Midbrain (tissue), 1 donor: ENCODE results near the gene LRRFIP1.

ENCODE experiments used
- DNase-seq: peaks from one replicate; lab custom pipeline; 2025; lab: John Stamatoyannopoulos, UW

Gene LRRFIP1

GRCh38 chr2:237618449-237618848 is 8.9 kb upstream of the LRRFIP1 start:
- DNase-seq, result no peak

- no peak for DNase-seq
Observed at GRCh38 chr2:237623428-237624403, 3.7 kb upstream of the LRRFIP1 start.

GRCh38 chr2:237624565-237624964 is 2.8 kb upstream of the LRRFIP1 start:
- no peak for DNase-seq

GRCh38 chr2:237625216-237625705 is 2.1 kb upstream of the LRRFIP1 start:
- no peak for DNase-seq

GRCh38 chr2:237625777-237626176 is 1.6 kb upstream of the LRRFIP1 start:
- DNase-seq, result no peak

GRCh38 chr2:237626813-237627440 is 460 bp upstream of the LRRFIP1 start:
- no peak for DNase-seq

GRCh38 chr2:237628247-237629187 is 1.1 kb downstream of the LRRFIP1 start:
- DNase-seq, result no peak

- no peak for DNase-seq
Observed at GRCh38 chr2:237629188-237629534, 1.8 kb downstream of the LRRFIP1 start.

GRCh38 chr2:237629739-237630138 is 2.4 kb downstream of the LRRFIP1 start:
- no peak for DNase-seq

GRCh38 chr2:237630216-237631000 is 3.0 kb downstream of the LRRFIP1 start:
- DNase-seq, result no peak

GRCh38 chr2:237631007-237631785 is 3.8 kb downstream of the LRRFIP1 start:
- no peak for DNase-seq

- DNase-seq, result no peak
Observed at GRCh38 chr2:237631801-237632585, 4.6 kb downstream of the LRRFIP1 start.

GRCh38 chr2:237633061-237633561 is 5.7 kb downstream of the LRRFIP1 start:
- DNase-seq, result no peak

- no peak for DNase-seq
Observed at GRCh38 chr2:237636578-237636977, 9.2 kb downstream of the LRRFIP1 start.

- DNase-seq, result no peak
Observed at GRCh38 chr2:237637429-237638135, 10.2 kb downstream of the LRRFIP1 start.

- no peak for DNase-seq
Observed at GRCh38 chr2:237638176-237638575, 10.8 kb downstream of the LRRFIP1 start.

- no peak for DNase-seq
Observed at GRCh38 chr2:237639052-237639835, 11.9 kb downstream of the LRRFIP1 start.

- no peak for DNase-seq
Observed at GRCh38 chr2:237639836-237640220, 12.4 kb downstream of the LRRFIP1 start.
